Transverse colon (tissue), 4 donors: Measurements from ENCODE around the gene ENOX1.

ENCODE experiments used
- POLR2AphosphoS5 ChIP-seq, 3 donors: sonication (generic); formaldehyde crosslinking; IDR thresholded peaks; one replicate each; pipeline ENCODE4 v1.6.1; 2016; ENCODE audit warnings: antibody characterized with exemption in 3 of 3
- TF ChIP-seq, protein P1 (sequence below), 5 experiments: fragments of 200-600 bp in 3 of 5; fragments of 450-650 bp in 2 of 5; sonication (generic) in 3 of 5; IDR thresholded peaks; 1 replicate in 2 of 5; 2 replicates in 3 of 5; pipeline ENCODE4 v1.5.1; 2016 to 2017; ENCODE audit warnings: antibody characterized with exemption in 5 of 5, inconsistent platforms in 3 of 5, mild to moderate bottlenecking in 2 of 5, moderate library complexity in 1 of 5

DNA sequence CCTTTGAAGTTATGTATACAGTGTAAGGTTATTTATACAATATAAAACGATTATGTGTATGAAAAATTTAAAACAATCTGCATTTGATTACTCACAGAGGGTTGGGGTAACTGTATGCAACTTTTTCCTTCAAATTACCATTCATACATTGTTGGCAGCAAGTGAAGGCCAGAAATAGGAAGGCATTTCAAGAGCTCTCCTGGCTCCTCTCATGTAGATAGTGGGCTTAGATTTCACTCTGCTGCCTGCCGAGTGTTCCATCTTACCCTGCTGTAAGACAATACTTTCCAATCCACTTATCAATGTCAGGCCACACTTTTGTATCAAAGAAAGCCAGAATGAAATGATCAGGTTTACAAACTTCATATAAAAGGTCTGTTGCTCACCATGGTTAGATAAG lies 518.1 kb downstream of the ENOX1 start:
- TF ChIP-seq POLR2AphosphoS5 (IDR thresholded peaks at IDR 0.05): no peak
- TF ChIP-seq, protein P1, sequence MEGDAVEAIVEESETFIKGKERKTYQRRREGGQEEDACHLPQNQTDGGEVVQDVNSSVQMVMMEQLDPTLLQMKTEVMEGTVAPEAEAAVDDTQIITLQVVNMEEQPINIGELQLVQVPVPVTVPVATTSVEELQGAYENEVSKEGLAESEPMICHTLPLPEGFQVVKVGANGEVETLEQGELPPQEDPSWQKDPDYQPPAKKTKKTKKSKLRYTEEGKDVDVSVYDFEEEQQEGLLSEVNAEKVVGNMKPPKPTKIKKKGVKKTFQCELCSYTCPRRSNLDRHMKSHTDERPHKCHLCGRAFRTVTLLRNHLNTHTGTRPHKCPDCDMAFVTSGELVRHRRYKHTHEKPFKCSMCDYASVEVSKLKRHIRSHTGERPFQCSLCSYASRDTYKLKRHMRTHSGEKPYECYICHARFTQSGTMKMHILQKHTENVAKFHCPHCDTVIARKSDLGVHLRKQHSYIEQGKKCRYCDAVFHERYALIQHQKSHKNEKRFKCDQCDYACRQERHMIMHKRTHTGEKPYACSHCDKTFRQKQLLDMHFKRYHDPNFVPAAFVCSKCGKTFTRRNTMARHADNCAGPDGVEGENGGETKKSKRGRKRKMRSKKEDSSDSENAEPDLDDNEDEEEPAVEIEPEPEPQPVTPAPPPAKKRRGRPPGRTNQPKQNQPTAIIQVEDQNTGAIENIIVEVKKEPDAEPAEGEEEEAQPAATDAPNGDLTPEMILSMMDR (IDR thresholded peaks at IDR 0.05): no peak
